ENCODE measurements around the gene ING5.

The ING5 gene

GRCh38 chr2:241690202-241690717 is 11.6 kb upstream of the ING5 start:
- no peak overlapping the region for H3K27ac ChIP-seq (ENCODE audit: low read depth, low read length)
- no peak overlapping the region for H3K4me3 ChIP-seq (ENCODE audit: insufficient read depth, low read length, poor library complexity, severe bottlenecking)
- H3K9me3 ChIP-seq (ENCODE audit: insufficient read depth, low read length): no peaks in the 10 kb centered on the region
- H4K20me1 ChIP-seq (ENCODE audit: low read depth, low read length): no peaks in the 10 kb centered on the region
- H2AFZ ChIP-seq (ENCODE audit: low read depth, low read length, severe bottlenecking): no peak overlapping the region
- no peak overlapping the region for H3K4me2 ChIP-seq (ENCODE audit: low read depth, low read length, poor library complexity, severe bottlenecking)
- no peak for TF ChIP-seq EZH2phosphoT487 (conservative IDR thresholded peaks at IDR 0.05; ENCODE audit: low read length)
- TF ChIP-seq CTCF (IDR thresholded peaks at IDR 0.05; ENCODE audit: insufficient read depth, low read length, poor library complexity, severe bottlenecking): no peak
- no peaks in the 10 kb centered on the region for H3F3A ChIP-seq (ENCODE audit: insufficient read depth)
- H3K9ac ChIP-seq (ENCODE audit: low read length): 0 out of 2 replicates have a peak overlapping the region, but pooled peaks have one; percentile 1
- peaks cover 43% of the 10 kb centered on the region for H3K79me2 ChIP-seq (ENCODE audit: insufficient read depth, low read length)
- H3K9me2 ChIP-seq (replicated peaks; ENCODE audit: insufficient read depth, low read length): no peaks in the 10 kb centered on the region
- no peaks in the 10 kb centered on the region for H3K36me3 ChIP-seq (ENCODE audit: low read length)
- H3K27me3 ChIP-seq (ENCODE audit: low read length): no peaks in the 10 kb centered on the region

GRCh38 chr2:241692448-241692847 is 9.4 kb upstream of the ING5 start:
- H3K27ac ChIP-seq (ENCODE audit: low read depth, low read length): no peak overlapping the region

GRCh38 chr2:241695651-241696050 is 6.2 kb upstream of the ING5 start:
- H3K9ac ChIP-seq (ENCODE audit: low read length): no peak overlapping the region
- H3K4me2 ChIP-seq (ENCODE audit: low read depth, low read length, poor library complexity, severe bottlenecking): no peak overlapping the region
- no peak overlapping the region for H3K4me3 ChIP-seq (ENCODE audit: insufficient read depth, low read length, poor library complexity, severe bottlenecking)
- no peaks in the 10 kb centered on the region for H3K9me3 ChIP-seq (ENCODE audit: insufficient read depth, low read length)
- H3K27me3 ChIP-seq (ENCODE audit: low read length): no peaks in the 10 kb centered on the region
- H3K9me2 ChIP-seq (replicated peaks; ENCODE audit: insufficient read depth, low read length): no peaks in the 10 kb centered on the region
- H4K20me1 ChIP-seq (ENCODE audit: low read depth, low read length): no peaks in the 10 kb centered on the region
- peaks cover 26% of the 10 kb centered on the region for H3F3A ChIP-seq (ENCODE audit: insufficient read depth)
- TF ChIP-seq EZH2phosphoT487 (conservative IDR thresholded peaks at IDR 0.05; ENCODE audit: low read length) (no peak), CTCF (IDR thresholded peaks at IDR 0.05; ENCODE audit: insufficient read depth, low read length, poor library complexity, severe bottlenecking) (no peak)
- no peak overlapping the region for H2AFZ ChIP-seq (ENCODE audit: low read depth, low read length, severe bottlenecking)
- H3K27ac ChIP-seq (ENCODE audit: low read depth, low read length): no peak overlapping the region
- no peaks in the 10 kb centered on the region for H3K79me2 ChIP-seq (ENCODE audit: insufficient read depth, low read length)
- no peaks in the 10 kb centered on the region for H3K36me3 ChIP-seq (ENCODE audit: low read length)

More at GRCh38 chr2:241692448-241692847, 9.4 kb upstream of the ING5 start:
- H3K79me2 ChIP-seq (ENCODE audit: insufficient read depth, low read length): peaks cover 25% of the 10 kb centered on the region
- peaks cover 9% of the 10 kb centered on the region for H3F3A ChIP-seq (ENCODE audit: insufficient read depth)
- H2AFZ ChIP-seq (ENCODE audit: low read depth, low read length, severe bottlenecking): no peak overlapping the region
- no peaks in the 10 kb centered on the region for H4K20me1 ChIP-seq (ENCODE audit: low read depth, low read length)
- H3K9ac ChIP-seq (ENCODE audit: low read length): no peak overlapping the region
- TF ChIP-seq CTCF (IDR thresholded peaks at IDR 0.05; ENCODE audit: insufficient read depth, low read length, poor library complexity, severe bottlenecking) (no peak), EZH2phosphoT487 (conservative IDR thresholded peaks at IDR 0.05; ENCODE audit: low read length) (no peak)
- no peak overlapping the region for H3K4me3 ChIP-seq (ENCODE audit: insufficient read depth, low read length, poor library complexity, severe bottlenecking)
- no peaks in the 10 kb centered on the region for H3K9me2 ChIP-seq (replicated peaks; ENCODE audit: insufficient read depth, low read length)
- H3K27me3 ChIP-seq (ENCODE audit: low read length): no peaks in the 10 kb centered on the region
- no peaks in the 10 kb centered on the region for H3K9me3 ChIP-seq (ENCODE audit: insufficient read depth, low read length)
- no peak overlapping the region for H3K4me2 ChIP-seq (ENCODE audit: low read depth, low read length, poor library complexity, severe bottlenecking)
- no peaks in the 10 kb centered on the region for H3K36me3 ChIP-seq (ENCODE audit: low read length)
